H1 (cell line): ENCODE data around the gene ARMC9. TPM values are rescaled to one million over a fixed set of nuclear protein-coding genes. Genes with fewer than 3 reads are reported as not detected.

Source experiments
- CTCF ChIA-PET: fragments of 300-600 bp; sonication (Branson Sonifier 250); formaldehyde crosslinking; loops from one replicate; lab custom pipeline; 2021; ENCODE audit not compliant: partially characterized antibody; lab: Charles Lee
- POLR2A ChIA-PET: fragments of 300-600 bp; sonication (Branson Sonifier 250); formaldehyde crosslinking; loops from one replicate; lab custom pipeline; 2021; ENCODE audit warnings: inconsistent platforms; ENCODE audit not compliant: partially characterized antibody; lab: Charles Lee
- DNase-seq, 2 experiments: peaks; one replicate each; pipeline versions ENCODE4 v3.0.0 to v3.0.0-alpha.2; 2010 to 2022; ENCODE audit warnings: low spot score in 2 of 2, low read depth in 1 of 2, mixed read lengths in 1 of 2
- FAIRE-seq: peaks from 2 replicates; lab custom pipeline; 2011; peaks lifted over from hg19 to GRCh38; lab: Jason Lieb, UNC
- H2AFZ ChIP-seq: 2 replicates; pipeline ENCODE4 v1.8.1; 2012; ENCODE audit warnings: low read length, inconsistent platforms
- H2AK5ac ChIP-seq: 2 replicates; pipeline ENCODE4 v1.6.1; 2013; ENCODE audit warnings: low read depth, low read length
- H2BK120ac ChIP-seq: replicated peaks from 2 replicates; pipeline ENCODE3; 2013; ENCODE audit warnings: low read depth, low read length, inconsistent platforms
- H2BK12ac ChIP-seq: 2 replicates; pipeline ENCODE4 v1.6.1; 2013; ENCODE audit warnings: low read depth, low read length
- H2BK15ac ChIP-seq: 2 replicates; pipeline ENCODE4 v1.6.1; 2013; ENCODE audit warnings: low read length
- H2BK20ac ChIP-seq: 2 replicates; pipeline ENCODE4 v1.6.1; 2013; ENCODE audit warnings: low read length
- H2BK5ac ChIP-seq: 2 replicates; pipeline ENCODE4 v1.6.1; 2013; ENCODE audit warnings: low read depth, low read length
- H3K14ac ChIP-seq: 2 replicates; pipeline ENCODE4 v1.6.1; 2013; ENCODE audit warnings: inconsistent platforms; ENCODE audit not compliant: insufficient read length
- H3K18ac ChIP-seq: 2 replicates; pipeline ENCODE4 v1.6.1; 2013; ENCODE audit warnings: low read length; ENCODE audit errors: extremely low read depth
- H3K23ac ChIP-seq: 2 replicates; pipeline ENCODE4 v1.6.1; 2013; ENCODE audit warnings: inconsistent platforms; ENCODE audit not compliant: insufficient read length
- H3K23me2 ChIP-seq: 2 replicates; pipeline ENCODE4 v1.6.1; 2013; ENCODE audit warnings: low read depth, low read length
- H3K27ac ChIP-seq: 2 replicates; pipeline ENCODE4 v1.6.1; 2011; ENCODE audit warnings: low read depth, low read length, inconsistent platforms
- H3K27me3 ChIP-seq, 4 experiments: replicated peaks in 1 of 4; 1 replicate in 1 of 4; 2 replicates in 3 of 4; pipeline versions ENCODE4 v1.6.1 to v1.8.1; 2011 to 2013; ENCODE audit warnings: low read length in 3 of 4, mild to moderate bottlenecking in 3 of 4, inconsistent platforms in 2 of 4, mixed read lengths in 2 of 4, moderate library complexity in 1 of 4; ENCODE audit not compliant: control insufficient read depth in 3 of 4, insufficient read depth in 3 of 4; ENCODE audit errors: extremely low read depth in 1 of 4
- H3K36me3 ChIP-seq, 4 experiments: 2 replicates each; pipeline versions ENCODE4 v1.6.1 to v1.8.1; 2011 to 2013; ENCODE audit warnings: mild to moderate bottlenecking in 4 of 4, low read length in 3 of 4, moderate library complexity in 2 of 4, control low read depth in 1 of 4, inconsistent platforms in 1 of 4; ENCODE audit not compliant: insufficient read depth in 4 of 4, control insufficient read depth in 2 of 4
- H3K4ac ChIP-seq: replicated peaks from 2 replicates; pipeline ENCODE3; 2013; ENCODE audit warnings: low read length, low read depth, mixed read lengths, inconsistent platforms; ENCODE audit not compliant: insufficient read length
- H3K4me1 ChIP-seq, 4 experiments: replicated peaks in 1 of 4; 1 replicate in 1 of 4; 2 replicates in 3 of 4; pipeline versions ENCODE4 v1.6.1 to v1.8.1; 2011 to 2013; ENCODE audit warnings: low read length in 3 of 4, inconsistent platforms in 2 of 4, mixed read lengths in 1 of 4; ENCODE audit not compliant: insufficient read depth in 4 of 4, control insufficient read depth in 3 of 4
- H3K4me2 ChIP-seq, 2 experiments: 2 replicates each; pipeline versions ENCODE4 v1.6.1 to v1.8.1; 2011 to 2013; ENCODE audit warnings: low read depth in 2 of 2, low read length in 2 of 2, control low read depth in 1 of 2, inconsistent platforms in 1 of 2, mild to moderate bottlenecking in 1 of 2; ENCODE audit not compliant: insufficient read depth in 1 of 2
- H3K4me3 ChIP-seq, 4 experiments: fragments of 200-600, 300-600 bp in 1 of 4; sonication (generic), shearing (Covaris generic), sonication (Bioruptor Twin) in 1 of 4; 2 replicates each; pipeline versions ENCODE4 v1.5.1 to v1.8.1; 2011 to 2016; ENCODE audit warnings: low read length in 4 of 4, low read depth in 3 of 4, control low read depth in 2 of 4, inconsistent platforms in 2 of 4, mild to moderate bottlenecking in 2 of 4, mixed read lengths in 1 of 4, moderate library complexity in 1 of 4; ENCODE audit not compliant: insufficient read depth in 2 of 4; ENCODE audit errors: extremely low read depth in 1 of 4
- H3K56ac ChIP-seq: replicated peaks from 2 replicates; pipeline ENCODE3; 2013; ENCODE audit warnings: low read depth, mild to moderate bottlenecking, mixed read lengths, low read length, inconsistent platforms; ENCODE audit not compliant: insufficient read length
- H3K79me1 ChIP-seq: 2 replicates; pipeline ENCODE4 v1.6.1; 2013; ENCODE audit warnings: low read depth, low read length, control low read depth
- H3K79me2 ChIP-seq, 2 experiments: 2 replicates each; pipeline versions ENCODE4 v1.6.1 to v1.8.1; 2012 to 2013; ENCODE audit warnings: low read length in 2 of 2, mild to moderate bottlenecking in 2 of 2, inconsistent platforms in 1 of 2; ENCODE audit not compliant: insufficient read depth in 2 of 2, control insufficient read depth in 1 of 2
- H3K9ac ChIP-seq, 4 experiments: replicated peaks in 1 of 4; 1 replicate in 1 of 4; 2 replicates in 3 of 4; pipeline versions ENCODE4 v1.6.1 to v1.8.1; 2011 to 2013; ENCODE audit warnings: low read depth in 3 of 4, low read length in 3 of 4, control low read depth in 2 of 4, mild to moderate bottlenecking in 2 of 4, moderate library complexity in 2 of 4, inconsistent platforms in 1 of 4; ENCODE audit errors: extremely low read depth in 1 of 4
- H3K9me3 ChIP-seq, 2 experiments: 2 replicates each; pipeline versions ENCODE4 v1.6.1 to v1.8.1; 2012 to 2013; ENCODE audit warnings: mild to moderate bottlenecking in 2 of 2, moderate library complexity in 2 of 2, control low read depth in 1 of 2, inconsistent platforms in 1 of 2, low read depth in 1 of 2, low read length in 1 of 2, mixed read lengths in 1 of 2; ENCODE audit not compliant: insufficient read depth in 2 of 2
- H4K20me1 ChIP-seq, 2 experiments: replicated peaks in 1 of 2; 2 replicates each; pipeline versions ENCODE3 to v1.8.1; 2011 to 2013; ENCODE audit warnings: inconsistent platforms in 2 of 2, low read length in 2 of 2, mild to moderate bottlenecking in 1 of 2; ENCODE audit not compliant: insufficient read depth in 2 of 2, control insufficient read depth in 1 of 2
- H4K5ac ChIP-seq: 2 replicates; pipeline ENCODE4 v1.6.1; 2013; ENCODE audit warnings: low read length, low read depth, mixed read lengths, inconsistent platforms; ENCODE audit not compliant: insufficient read length
- H4K8ac ChIP-seq: 2 replicates; pipeline ENCODE4 v1.8.0; 2013; ENCODE audit warnings: mild to moderate bottlenecking, moderate library complexity, low read length, inconsistent platforms; ENCODE audit not compliant: insufficient read depth; ENCODE audit errors: extremely low read depth
- H4K91ac ChIP-seq: replicated peaks from 2 replicates; pipeline ENCODE3; 2013; ENCODE audit warnings: low read length, mixed read lengths, inconsistent platforms; ENCODE audit not compliant: insufficient read length
- CEBPB ChIP-seq: IDR thresholded peaks from 2 replicates; pipeline ENCODE4 v1.6.1; 2012; ENCODE audit warnings: low read depth, low read length
- EP300 ChIP-seq, 2 experiments: IDR thresholded peaks; 1 replicate in 1 of 2; 2 replicates in 1 of 2; pipeline ENCODE4 v1.6.1; 2011 to 2012; ENCODE audit warnings: low read depth in 2 of 2, low read length in 2 of 2, mild to moderate bottlenecking in 2 of 2, borderline replicate concordance in 1 of 2, inconsistent platforms in 1 of 2, moderate library complexity in 1 of 2
- GABPA ChIP-seq: IDR thresholded peaks from 2 replicates; pipeline ENCODE4 v1.6.1; 2011; ENCODE audit warnings: mild to moderate bottlenecking, low read length, moderate library complexity, borderline replicate concordance; ENCODE audit not compliant: insufficient read depth
- NRF1 ChIP-seq: IDR thresholded peaks from 2 replicates; pipeline ENCODE4 v1.6.1; 2011; ENCODE audit warnings: mild to moderate bottlenecking, low read depth, low read length, improper control_type of control experiment
- RBBP5 ChIP-seq: IDR thresholded peaks from 2 replicates; pipeline ENCODE4 v1.7.1; 2012; ENCODE audit warnings: low read depth, mild to moderate bottlenecking, inconsistent platforms, low read length, moderate library complexity, borderline replicate concordance
- RXRA ChIP-seq: IDR thresholded peaks from 2 replicates; pipeline ENCODE4 v1.6.1; 2011; ENCODE audit warnings: low read depth, mild to moderate bottlenecking, low read length, moderate library complexity; ENCODE audit not compliant: insufficient read depth
- ZNF274 ChIP-seq: IDR thresholded peaks from 2 replicates; pipeline ENCODE4 v1.7.0; 2012; ENCODE audit warnings: low read length, borderline replicate concordance; ENCODE audit errors: extremely low read depth
- WGBS, 2 experiments: shearing (Covaris generic) in 1 of 2; methylation state at CpG; one replicate each; pipeline versions ENCODE4 v1.1.6 to v1.1.7; 2013 to 2015; ENCODE audit warnings: low lambda C conversion rate in 2 of 2, mixed read lengths in 2 of 2, inconsistent platforms in 1 of 2, low coverage in 1 of 2, missing lambda C conversion rate in 1 of 2; ENCODE audit not compliant: insufficient replicate concordance in 2 of 2, insufficient coverage in 1 of 2, insufficient read length in 1 of 2; ENCODE audit errors: extremely low coverage in 1 of 2, missing lambda C conversion rate in 1 of 2; 5-methylcytosine and 5-hydroxymethylcytosine counted together
- polyA plus RNA-seq, 7 experiments: library from polyadenylated mRNA; depleted of rRNA in 3 of 7; stranded (reverse) in 5 of 7; unstranded in 2 of 7; fragments of >200 nt in 5 of 7; fragments of 200-250 nt in 2 of 7; gene quantifications; 1 replicate in 5 of 7; 2 replicates in 1 of 7; 4 replicates in 1 of 7; pipeline versions ENCODE4 v1.2.1 to v1.2.3, GENCODE V29; 2011 to 2013; ENCODE audit warnings: missing spikeins in 2 of 7, mixed read lengths in 2 of 7
- total RNA-seq: library from RNA; stranded (reverse); fragmentation: NEBNext Ultra II Directional; extraction: Animal tissue kit (Norgen Biotek cat#: 25700); gene quantifications from 2 replicates; pipeline ENCODE4 v1.2.1, GENCODE V29; 2021
- TF ChIP-seq, protein P1 (sequence below): IDR thresholded peaks from 2 replicates; pipeline ENCODE4 v1.6.1; 2012; ENCODE audit warnings: inconsistent platforms

ARMC9 gene
- total and polyA plus RNA-seq, 2 of the 8 experiments (the other 6 are each of a cell fraction or from before 2014, with no cell fraction given) = 23.2 to 36.1 TPM

DNA sequence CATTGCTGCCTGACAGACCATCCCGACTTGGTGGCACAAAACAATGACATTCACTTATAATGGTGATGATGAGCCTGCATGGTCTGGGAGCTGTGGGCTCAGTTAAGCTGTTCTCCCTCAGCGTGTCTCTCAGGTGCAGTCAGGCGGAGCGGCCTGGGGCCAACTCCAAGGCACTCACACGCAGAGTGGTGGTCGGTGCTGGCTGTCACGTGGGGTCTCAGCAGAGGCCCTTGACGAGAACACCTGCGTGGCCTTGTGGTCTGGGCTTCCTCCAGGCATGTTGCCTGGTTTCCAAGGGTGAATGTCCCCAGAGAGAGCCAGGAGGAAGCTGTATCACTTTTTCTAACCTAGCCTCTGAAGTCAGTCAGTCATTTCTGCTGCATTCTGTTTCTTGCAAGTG lies 29.8 kb downstream of the ARMC9 start:
- peak overlapping the region; percentile 2 for H3K4ac ChIP-seq
- H2BK12ac ChIP-seq = no peak overlapping the region
- H3K56ac ChIP-seq = no peak overlapping the region
- H2BK5ac ChIP-seq = peak overlapping the region; percentile 82
- FAIRE-seq (no peak), DNase-seq (no peak)
- no peak overlapping the region for H3K9ac ChIP-seq
- no peaks in the 10 kb centered on the region for H3K9me3 ChIP-seq
- no peaks in the 10 kb centered on the region for H3K27me3 ChIP-seq
- 91% methylated on average over 9 of the region's 9 CpGs; no CpG with 5 or more reads in 1 of the 2 experiments for WGBS, 2 experiments
- H3K79me2 ChIP-seq = no peaks in the 10 kb centered on the region
- H3K23me2 ChIP-seq = no peaks in the 10 kb centered on the region
- H2AFZ ChIP-seq = no peak overlapping the region
- no peak overlapping the region for H3K27ac ChIP-seq
- H3K36me3 ChIP-seq = peaks cover 0 to under 1% (median 0%) of the 10 kb centered on the region in 4 experiments; a peak in 1 of 8 replicates
- no peak overlapping the region for H3K23ac ChIP-seq
- POLR2A ChIA-PET = interaction anchor here (0.6 to 2.6 kb wide), 5 partner anchors 11 to 236 kb away, joined by 4 to 23 read pairs (median 7); partner anchors contain the start of gene NCL
- no peaks in the 10 kb centered on the region for H4K20me1 ChIP-seq
- no peak overlapping the region for H2BK120ac ChIP-seq
- no peak overlapping the region for H4K5ac ChIP-seq
- H3K18ac ChIP-seq = no peak overlapping the region
- no peak overlapping the region for H2BK15ac ChIP-seq
- peaks cover 0 to 7% (median 4%) of the 10 kb centered on the region in 4 experiments for H3K4me1 ChIP-seq
- H3K79me1 ChIP-seq = no peaks in the 10 kb centered on the region
- no peak overlapping the region for H2BK20ac ChIP-seq
- TF ChIP-seq RXRA = no peak
- TF ChIP-seq GABPA = no peak
- TF ChIP-seq CEBPB = no peak
- no peak for TF ChIP-seq RBBP5
- TF ChIP-seq, protein P1, sequence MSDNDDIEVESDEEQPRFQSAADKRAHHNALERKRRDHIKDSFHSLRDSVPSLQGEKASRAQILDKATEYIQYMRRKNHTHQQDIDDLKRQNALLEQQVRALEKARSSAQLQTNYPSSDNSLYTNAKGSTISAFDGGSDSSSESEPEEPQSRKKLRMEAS = no peak
- no peak for TF ChIP-seq ZNF274
- no peak for TF ChIP-seq EP300 (IDR thresholded peaks at IDR 0.05; ENCODE audit: borderline replicate concordance in 1 of 2, low read depth in 2 of 2, low read length in 2 of 2)
- TF ChIP-seq NRF1 = no peak
- H2AK5ac ChIP-seq = 0 out of 2 replicates have a peak overlapping the region, but pooled peaks have one; percentile 28
- H4K91ac ChIP-seq = no peak overlapping the region
- CTCF ChIA-PET = interaction anchor here (0.8 to 12.5 kb wide), 54 partner anchors 8 to 260 kb away, joined by 3 to 218 read pairs (median 4); partner anchors contain the start of genes B3GNT7 and PSMD1
- no peak overlapping the region for H3K4me2 ChIP-seq
- no peak overlapping the region for H3K14ac ChIP-seq
- H3K4me3 ChIP-seq = no peak overlapping the region
- no peak overlapping the region; the same call in 1 of the 2 replicates for H4K8ac ChIP-seq
